Keratinocyte (primary cell): ENCODE results near the gene DDAH2.
"Not testable (repeated sequence)": the region's sequence is repeated elsewhere in the genome, so short reads cannot be mapped to it uniquely, and the experiment has no call there.

ENCODE experiments used
- EZH2 ChIP-seq: IDR thresholded peaks from one replicate; pipeline ENCODE4 v1.6.1; 2012; ENCODE audit warnings: inconsistent platforms, mild to moderate bottlenecking, low read length, moderate library complexity
- TF ChIP-seq, protein P1 (sequence below), 3 experiments: IDR thresholded peaks in 1 of 3; conservative IDR thresholded peaks in 1 of 3; optimal IDR thresholded peaks in 1 of 3; 2 replicates in 2 of 3; 3 replicates in 1 of 3; pipeline versions ENCODE3 to v1.5.1; 2011; ENCODE audit warnings: low read length in 3 of 3, mild to moderate bottlenecking in 3 of 3, moderate library complexity in 2 of 3, control low read depth in 1 of 3, inconsistent platforms in 1 of 3; ENCODE audit not compliant: insufficient read depth in 2 of 3; ENCODE audit errors: extremely low read depth in 1 of 3

DNA sequence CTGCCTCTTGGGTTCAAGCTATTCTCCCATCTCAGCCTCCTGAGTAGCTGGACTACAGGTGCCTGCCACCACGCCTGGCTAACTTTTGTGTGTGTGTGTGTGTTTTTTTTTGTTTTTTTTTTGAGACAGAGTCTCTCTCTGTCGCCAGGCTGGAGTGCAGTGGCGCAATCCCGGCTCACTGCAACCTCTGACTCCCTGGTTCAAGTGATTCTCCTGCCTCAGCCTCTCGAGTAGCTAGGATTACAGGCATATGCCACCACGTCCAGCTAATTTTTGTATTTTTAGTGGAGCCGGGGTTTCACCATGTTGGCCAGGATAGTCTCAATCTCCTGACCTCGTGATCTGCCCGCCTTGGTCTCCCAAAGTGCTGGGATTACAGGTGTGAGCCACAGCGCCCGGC lies 19.9 kb downstream of the DDAH2 start:
- TF ChIP-seq, protein P1, sequence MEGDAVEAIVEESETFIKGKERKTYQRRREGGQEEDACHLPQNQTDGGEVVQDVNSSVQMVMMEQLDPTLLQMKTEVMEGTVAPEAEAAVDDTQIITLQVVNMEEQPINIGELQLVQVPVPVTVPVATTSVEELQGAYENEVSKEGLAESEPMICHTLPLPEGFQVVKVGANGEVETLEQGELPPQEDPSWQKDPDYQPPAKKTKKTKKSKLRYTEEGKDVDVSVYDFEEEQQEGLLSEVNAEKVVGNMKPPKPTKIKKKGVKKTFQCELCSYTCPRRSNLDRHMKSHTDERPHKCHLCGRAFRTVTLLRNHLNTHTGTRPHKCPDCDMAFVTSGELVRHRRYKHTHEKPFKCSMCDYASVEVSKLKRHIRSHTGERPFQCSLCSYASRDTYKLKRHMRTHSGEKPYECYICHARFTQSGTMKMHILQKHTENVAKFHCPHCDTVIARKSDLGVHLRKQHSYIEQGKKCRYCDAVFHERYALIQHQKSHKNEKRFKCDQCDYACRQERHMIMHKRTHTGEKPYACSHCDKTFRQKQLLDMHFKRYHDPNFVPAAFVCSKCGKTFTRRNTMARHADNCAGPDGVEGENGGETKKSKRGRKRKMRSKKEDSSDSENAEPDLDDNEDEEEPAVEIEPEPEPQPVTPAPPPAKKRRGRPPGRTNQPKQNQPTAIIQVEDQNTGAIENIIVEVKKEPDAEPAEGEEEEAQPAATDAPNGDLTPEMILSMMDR (optimal IDR thresholded peaks at IDR 0.05 in 1 of 3, IDR thresholded peaks at IDR 0.05 in 1 of 3, conservative IDR thresholded peaks at IDR 0.05 in 1 of 3; ENCODE audit: extremely low read depth in 1 of 3, insufficient read depth in 2 of 3, low read length in 3 of 3), result not testable (repeated sequence)
- not testable (repeated sequence) for TF ChIP-seq EZH2
